NCI-H2196 treated with DMSO at 0.1 percent for 48 hours (cell line): Measurements from ENCODE around the gene ACP1.

ENCODE experiments used
- DNase-seq: peaks from one replicate; lab custom pipeline; 2025; ENCODE audit not compliant: unreplicated experiment; lab: John Stamatoyannopoulos, UW

The ACP1 gene

GRCh38 chr2:254241-254640 is 10.5 kb upstream of the ACP1 start:
- DNase-seq: no peak

- DNase-seq: no peak
These were observed 9.6 kb upstream of the ACP1 start for GRCh38 chr2:255195-255594.

DNA sequence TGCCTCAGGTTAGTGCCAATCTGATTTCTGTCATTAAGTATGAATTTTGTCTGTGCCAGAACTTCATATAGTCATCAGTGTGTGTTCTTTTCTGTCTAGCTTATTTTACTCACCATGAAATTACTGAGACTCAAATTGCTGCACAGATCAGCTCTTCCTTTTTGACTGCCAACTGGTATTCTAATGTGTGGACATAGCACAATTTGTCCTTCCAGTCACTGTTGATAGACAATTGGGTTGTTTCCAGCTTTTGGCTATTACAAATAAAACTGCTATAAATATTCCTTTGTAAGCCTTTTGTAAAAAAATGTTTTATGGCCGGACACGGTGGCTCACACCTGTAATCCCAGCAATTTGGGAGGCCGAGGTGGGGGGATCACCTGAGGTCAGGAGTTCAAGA is 8.7 kb upstream of the ACP1 start:
- DNase-seq: no peak

- DNase-seq: no peak
These were observed 7.3 kb upstream of the ACP1 start for GRCh38 chr2:257429-257828.

GRCh38 chr2:257842-258241 is 6.9 kb upstream of the ACP1 start:
- no peak for DNase-seq

DNA sequence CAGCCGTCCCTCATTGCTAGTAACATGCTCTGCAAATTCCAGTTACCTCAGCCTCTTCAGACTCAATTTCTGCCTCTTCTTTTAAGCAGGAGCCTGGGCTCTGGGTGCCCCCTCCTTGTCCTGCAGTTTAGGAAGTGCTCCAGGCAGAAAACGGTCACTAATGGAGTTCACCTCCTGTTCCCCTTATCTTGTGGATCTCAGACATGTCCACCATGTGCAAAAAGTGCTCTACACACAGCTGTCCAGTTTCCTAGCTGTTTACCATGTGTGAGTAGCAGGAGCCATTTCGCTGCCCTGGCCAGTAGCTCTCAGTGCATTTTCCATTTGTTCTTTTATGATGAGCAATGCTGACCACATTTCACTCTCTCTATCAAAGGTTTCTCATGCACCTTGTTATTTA is 5.8 kb upstream of the ACP1 start:
- no peak for DNase-seq

GRCh38 chr2:259789-260331 is 4.9 kb upstream of the ACP1 start:
- no peak for DNase-seq

DNA sequence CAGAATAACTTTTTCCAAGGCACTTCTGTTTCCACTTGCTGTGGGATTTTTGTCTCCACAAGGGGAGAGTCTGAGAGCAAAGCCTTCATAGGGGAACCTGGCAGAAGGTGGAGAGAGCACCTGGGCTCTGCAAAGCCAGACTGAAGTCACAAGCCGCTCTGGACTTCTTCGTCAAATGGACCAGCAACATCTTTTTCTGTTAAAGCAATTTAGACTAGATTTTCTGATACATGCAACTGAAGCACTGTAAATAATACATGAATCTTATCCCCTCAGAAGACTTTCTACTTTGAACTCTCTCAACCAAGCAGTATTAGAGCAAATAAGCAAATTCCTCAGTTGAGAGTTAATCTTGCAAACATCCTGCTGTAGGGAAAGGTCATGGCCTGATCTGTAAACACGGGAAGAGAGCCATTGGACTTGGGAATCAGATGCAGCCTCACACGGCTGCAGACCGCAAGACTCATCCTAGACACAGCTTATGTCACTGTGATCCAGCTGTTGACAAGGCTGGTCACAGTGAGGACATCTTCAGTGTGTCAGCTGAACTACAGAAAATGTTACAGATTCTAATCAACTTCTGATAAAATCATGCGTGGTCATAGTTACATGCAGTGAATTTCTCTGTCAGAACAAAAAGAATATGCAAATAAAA is 4.1 kb upstream of the ACP1 start:
- no peak for DNase-seq

DNA sequence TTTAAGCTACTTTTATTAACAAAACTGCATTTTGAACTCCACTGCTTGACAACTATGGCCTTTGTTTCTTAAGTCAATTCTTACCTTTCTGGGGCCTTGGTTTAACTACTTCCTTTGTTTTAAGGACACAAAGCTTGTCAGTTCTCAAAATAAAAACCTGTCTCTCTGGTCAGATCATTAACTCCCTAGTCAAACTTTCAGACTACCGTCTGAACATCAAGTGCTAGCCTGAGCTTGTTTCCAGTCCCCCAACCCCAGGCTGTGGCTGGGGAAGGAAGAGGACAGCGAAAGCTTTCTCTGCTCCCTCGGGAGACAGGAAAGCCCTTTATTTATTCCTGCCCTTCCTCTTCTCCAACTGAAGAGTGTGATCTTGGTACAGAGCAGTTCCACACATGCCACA is 2.6 kb upstream of the ACP1 start:
- DNase-seq: no peak

- DNase-seq: no peak
These were observed 1.6 kb upstream of the ACP1 start for GRCh38 chr2:263022-263738.

DNA sequence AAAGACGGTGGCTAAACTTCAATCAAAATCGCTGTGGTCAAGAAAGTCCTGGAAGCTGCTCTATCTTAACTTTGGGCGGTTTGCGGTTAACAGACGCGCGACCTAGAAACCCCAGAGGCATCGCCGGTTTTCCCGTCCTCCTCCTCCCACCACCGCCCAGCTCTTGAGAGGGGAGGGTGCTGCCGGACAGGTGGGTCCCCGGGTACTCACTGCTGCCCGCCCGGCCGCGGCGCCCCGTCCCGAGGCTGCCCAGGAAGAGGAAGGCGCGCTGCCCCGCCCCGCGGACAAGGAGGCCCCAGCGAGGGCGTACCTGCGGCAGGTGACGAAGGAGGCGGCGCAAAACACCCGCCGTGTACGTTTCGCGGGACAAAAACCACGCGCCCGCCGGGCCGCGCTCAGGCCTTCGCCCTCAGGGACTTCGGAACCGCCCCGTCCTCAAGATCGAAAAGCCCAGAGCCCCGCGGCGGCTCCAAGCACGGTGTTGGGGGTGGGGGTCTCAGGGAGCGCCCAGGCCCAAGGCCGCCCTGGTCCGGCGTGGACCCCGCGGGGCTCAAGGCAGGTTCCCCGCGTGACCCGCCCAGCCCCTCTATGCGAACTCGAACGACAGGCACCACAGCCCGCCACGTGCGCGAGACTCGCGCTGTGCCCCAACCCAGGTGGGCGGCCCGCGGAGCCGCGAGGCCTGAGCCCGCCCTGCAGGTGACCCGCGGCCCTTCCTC is 814 bp upstream of the ACP1 start, which contains the start of gene SH3YL1:
Gene SH3YL1 (minus strand): TSS at position 259 of the 719 bp plus-strand sequence. CDS start 48 bp downstream, at position 211.
- DNase-seq: no peak

- no peak for DNase-seq
These were observed 3.6 kb downstream of the ACP1 start for GRCh38 chr2:268323-268722.

GRCh38 chr2:269356-270030 is 4.7 kb downstream of the ACP1 start:
- DNase-seq: no peak

DNA sequence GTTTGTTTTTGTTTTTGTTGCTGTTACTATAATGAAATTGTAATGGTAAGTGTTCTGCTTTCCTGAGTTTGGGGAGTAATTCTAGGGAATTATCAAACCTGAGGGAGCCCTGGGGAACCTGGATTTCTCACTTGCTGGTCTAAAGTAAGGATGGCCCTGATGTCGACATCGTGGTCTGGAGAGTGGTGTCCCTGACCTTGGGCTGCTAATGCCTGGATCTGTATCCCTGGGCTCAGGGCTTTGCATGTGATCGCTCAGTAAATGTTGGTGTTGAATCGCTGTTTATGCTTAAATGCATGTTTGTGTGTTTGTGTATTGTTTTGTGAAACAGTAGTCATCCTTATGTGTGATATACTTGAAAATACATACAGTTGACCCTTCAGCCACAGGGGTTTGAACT is 6.1 kb downstream of the ACP1 start:
- no peak for DNase-seq

GRCh38 chr2:271917-272316 is 7.2 kb downstream of the ACP1 start:
- DNase-seq: no peak

DNA sequence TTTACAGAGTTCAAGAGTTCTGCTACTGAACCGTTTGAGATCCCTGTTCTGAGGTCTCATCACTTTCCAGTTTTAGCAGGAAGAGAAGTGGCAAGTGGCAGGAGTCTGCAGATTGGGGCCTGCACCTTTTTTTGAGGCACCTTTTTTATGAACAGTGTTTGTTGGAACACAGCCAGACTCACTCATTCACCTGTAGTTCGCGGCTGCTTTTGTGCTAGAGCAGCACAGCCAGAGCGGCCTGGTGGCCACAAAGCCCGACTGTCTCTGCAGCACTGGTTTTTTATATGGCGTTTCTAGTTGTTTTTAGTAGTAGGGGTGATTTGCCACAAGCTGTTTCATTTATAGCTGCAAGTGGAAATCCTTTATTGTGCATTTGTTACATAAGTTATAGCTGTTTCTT is 8.6 kb downstream of the ACP1 start:
- no peak for DNase-seq

DNA sequence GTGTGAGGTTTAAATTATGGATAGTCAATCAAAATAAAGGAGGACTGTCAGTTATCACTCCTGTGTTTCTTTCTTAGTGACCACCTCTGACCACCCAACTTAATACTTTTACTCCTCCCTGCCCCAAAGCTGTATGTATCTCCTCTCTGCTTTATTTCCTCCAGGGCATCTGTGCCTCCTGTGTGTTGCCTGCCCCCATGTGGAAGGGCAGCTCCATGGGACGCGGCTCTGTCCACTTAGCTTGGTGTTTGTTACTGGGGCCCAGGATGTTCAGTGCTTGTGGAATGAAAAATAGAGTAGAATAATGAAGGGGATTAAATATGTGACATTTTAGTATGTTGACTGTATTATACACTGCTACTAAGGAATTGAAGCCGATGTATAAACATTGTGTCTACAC is 9.8 kb downstream of the ACP1 start:
- DNase-seq: no peak

DNA sequence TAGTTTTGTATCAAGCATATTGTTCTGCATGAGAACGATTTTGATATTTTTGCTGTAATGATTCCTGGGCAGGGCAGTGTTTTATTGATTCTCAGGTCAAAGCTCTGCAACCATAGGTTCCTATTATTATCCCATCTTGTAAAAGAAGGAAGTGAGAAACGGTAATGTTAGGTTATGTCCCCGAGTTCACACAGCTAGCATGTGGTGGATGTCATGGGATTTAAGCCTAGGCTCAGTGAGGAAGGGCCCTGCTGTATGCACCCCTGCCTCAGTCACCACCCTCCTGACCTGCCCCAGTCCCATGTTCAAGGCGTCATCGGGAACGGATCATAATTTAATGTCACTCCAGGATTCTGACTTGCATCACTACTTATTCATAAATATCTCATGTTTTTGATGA is 10.7 kb downstream of the ACP1 start:
- no peak for DNase-seq

- DNase-seq: no peak
These were observed 13.7 kb downstream of the ACP1 start for GRCh38 chr2:278312-278926.

DNA sequence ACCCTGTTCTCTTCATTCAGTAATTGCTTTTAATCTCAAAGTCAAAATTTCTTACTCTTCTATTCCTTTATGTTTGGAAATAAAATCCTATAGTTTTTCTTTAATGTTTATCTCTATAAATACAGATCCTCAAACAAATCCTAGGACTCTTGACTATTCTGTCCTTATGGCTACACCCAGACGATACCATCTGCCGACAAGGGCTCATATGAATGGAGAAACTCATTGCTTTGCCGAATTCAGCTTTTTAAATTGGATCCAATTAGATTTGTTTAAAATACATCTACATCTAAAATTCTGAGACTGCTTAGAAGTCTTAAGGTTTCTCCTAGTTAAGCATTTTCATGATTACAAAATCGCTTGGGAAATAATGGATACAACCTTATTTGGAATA is 14.2 kb downstream of the ACP1 start:
- DNase-seq: no peak

GRCh38 chr2:279366-279765 is 14.6 kb downstream of the ACP1 start:
- no peak for DNase-seq
